Smooth muscle cell (in vitro differentiated cells): ENCODE measurements around the gene PDE4D. TPM values are rescaled to one million over a fixed set of nuclear protein-coding genes. Genes with fewer than 3 reads are reported as not detected.

Experiments
- DNase-seq: peaks from one replicate; lab custom pipeline; 2025; ENCODE audit not compliant: unreplicated experiment; lab: John Stamatoyannopoulos, UW
- H2AFZ ChIP-seq: fragments of 200-600 bp; sonication (generic); 2 replicates; pipeline ENCODE4 v1.6.0; 2016; ENCODE audit warnings: antibody characterized with exemption, low read depth, mild to moderate bottlenecking
- H3F3A ChIP-seq: fragments of 200-600 bp; sonication (generic); 2 replicates; pipeline ENCODE4 v1.6.0; 2017; ENCODE audit warnings: antibody characterized with exemption, low read depth
- H3K27ac ChIP-seq: fragments of 200-600 bp; sonication (generic); 2 replicates; pipeline ENCODE4 v1.5.1; 2016; ENCODE audit warnings: low read depth, mild to moderate bottlenecking
- H3K27me3 ChIP-seq: fragments of 200-600 bp; sonication (generic); 2 replicates; pipeline ENCODE4 v1.6.1; 2016; ENCODE audit warnings: low read depth, mild to moderate bottlenecking
- H3K36me3 ChIP-seq: fragments of 200-600 bp; sonication (generic); 2 replicates; pipeline ENCODE4 v1.5.1; 2016; ENCODE audit warnings: low read depth
- H3K4me1 ChIP-seq: fragments of 200-600 bp; sonication (generic); 2 replicates; pipeline ENCODE4 v1.5.1; 2016; ENCODE audit warnings: low read depth
- H3K4me2 ChIP-seq: fragments of 200-600 bp; sonication (generic); 2 replicates; pipeline ENCODE4 v1.6.0; 2016; ENCODE audit warnings: mild to moderate bottlenecking
- H3K4me3 ChIP-seq: fragments of 200-600 bp; sonication (generic); 2 replicates; pipeline ENCODE4 v1.5.1; 2016; ENCODE audit warnings: mild to moderate bottlenecking
- H3K79me2 ChIP-seq: fragments of 200-600 bp; sonication (generic); 2 replicates; pipeline ENCODE4 v1.6.0; 2016; ENCODE audit warnings: low read depth, mild to moderate bottlenecking
- H3K9ac ChIP-seq: fragments of 200-600 bp; sonication (generic); 2 replicates; pipeline ENCODE4 v1.6.0; 2016; ENCODE audit warnings: low read depth
- H3K9me3 ChIP-seq: fragments of 200-600 bp; sonication (generic); replicated peaks from 2 replicates; pipeline ENCODE4 v1.5.1; 2016; ENCODE audit warnings: low read depth
- H4K20me1 ChIP-seq: fragments of 200-600 bp; sonication (generic); 2 replicates; pipeline ENCODE4 v1.6.0; 2016; ENCODE audit warnings: low read depth
- CTCF ChIP-seq: fragments of 200-600 bp; sonication (generic); IDR thresholded peaks from 2 replicates; pipeline ENCODE4 v1.5.1; 2017; ENCODE audit warnings: borderline replicate concordance, mild to moderate bottlenecking, antibody characterized with exemption; ENCODE audit not compliant: insufficient read depth, poor library complexity, severe bottlenecking
- WGBS: methylation state at CpG from one replicate; pipeline ENCODE4 v1.1.7; 2016; ENCODE audit warnings: low lambda C conversion rate; 5-methylcytosine and 5-hydroxymethylcytosine counted together
- polyA plus RNA-seq: library from polyadenylated mRNA; unstranded; fragments of >200 nt; fragmentation: Nextera tagmentation; extraction: Ambion mirVana; gene quantifications from 2 replicates; pipeline ENCODE4 v1.2.1, GENCODE V29; 2016
- total RNA-seq: library from RNA; depleted of rRNA; stranded (reverse); fragments of >200 nt; gene quantifications from 2 replicates; pipeline ENCODE4 v1.2.3, GENCODE V29; 2014

Gene PDE4D
- total and polyA plus RNA-seq, 2 experiments from 2014 or later = 16.4 to 61.0 TPM

- H3K79me2 ChIP-seq = no peaks in the 10 kb centered on the region
- no peaks in the 10 kb centered on the region for H3K27me3 ChIP-seq
- H3K27ac ChIP-seq = no peak overlapping the region
- H3K36me3 ChIP-seq = no peaks in the 10 kb centered on the region
- H4K20me1 ChIP-seq = no peaks in the 10 kb centered on the region
- H3F3A ChIP-seq = no peaks in the 10 kb centered on the region
- H3K9ac ChIP-seq = no peak overlapping the region
- no peak overlapping the region for H3K4me2 ChIP-seq
- no peaks in the 10 kb centered on the region for H3K9me3 ChIP-seq
- WGBS = 69% methylated on average over 2 of the region's 2 CpGs
- H3K4me3 ChIP-seq = no peak overlapping the region
- H3K4me1 ChIP-seq = peaks cover 8% of the 10 kb centered on the region
- no peak for DNase-seq
- no peak overlapping the region for H2AFZ ChIP-seq
- no peak for TF ChIP-seq CTCF
Observed at GRCh38 chr5:58927181-58927580, 966.3 kb downstream of the PDE4D start.

- Histone ChIP-seq H3F3A (no peaks in the 10 kb centered on the region), H3K4me1 (peaks cover 8% of the 10 kb centered on the region), H3K9me3 (no peaks in the 10 kb centered on the region), H3K27ac (no peak overlapping the region), H3K36me3 (no peaks in the 10 kb centered on the region), H2AFZ (no peak overlapping the region), H3K4me3 (no peak overlapping the region), H3K79me2 (no peaks in the 10 kb centered on the region), H3K27me3 (no peaks in the 10 kb centered on the region), H4K20me1 (no peaks in the 10 kb centered on the region), H3K9ac (no peak overlapping the region), H3K4me2 (no peak overlapping the region)
- DNase-seq = no peak
- no peak for TF ChIP-seq CTCF
- WGBS = 73% methylated on average over 6 of the region's 6 CpGs
Observed at GRCh38 chr5:58926541-58926935, 967.0 kb downstream of the PDE4D start.

GRCh38 chr5:58925627-58926540, 967.6 kb downstream of the PDE4D start:
- H3K4me2 ChIP-seq = no peak overlapping the region
- H4K20me1 ChIP-seq = no peaks in the 10 kb centered on the region
- WGBS = 77% methylated on average over 5 of the region's 5 CpGs
- H3K79me2 ChIP-seq = no peaks in the 10 kb centered on the region
- no peak overlapping the region for H3K4me3 ChIP-seq
- H3K9ac ChIP-seq = no peak overlapping the region
- H3F3A ChIP-seq = no peaks in the 10 kb centered on the region
- H2AFZ ChIP-seq = no peak overlapping the region
- H3K27me3 ChIP-seq = no peaks in the 10 kb centered on the region
- TF ChIP-seq CTCF = no peak
- peaks cover 8% of the 10 kb centered on the region for H3K4me1 ChIP-seq
- H3K9me3 ChIP-seq = no peaks in the 10 kb centered on the region
- no peak for DNase-seq
- H3K36me3 ChIP-seq = no peaks in the 10 kb centered on the region
- no peak overlapping the region for H3K27ac ChIP-seq

- Histone ChIP-seq H3K9ac (no peak overlapping the region), H3K27me3 (no peaks in the 10 kb centered on the region), H3K9me3 (no peaks in the 10 kb centered on the region), H3K27ac (no peak overlapping the region), H3K4me2 (no peak overlapping the region), H3K4me1 (peaks cover 8% of the 10 kb centered on the region), H3K4me3 (no peak overlapping the region), H3F3A (no peaks in the 10 kb centered on the region), H4K20me1 (no peaks in the 10 kb centered on the region), H2AFZ (no peak overlapping the region), H3K36me3 (no peaks in the 10 kb centered on the region), H3K79me2 (no peaks in the 10 kb centered on the region)
- no peak for DNase-seq
- WGBS = 62% methylated on average over 5 of the region's 5 CpGs
- no peak for TF ChIP-seq CTCF
Observed at GRCh38 chr5:58924306-58924705, 969.2 kb downstream of the PDE4D start.
